Skeletal muscle tissue (tissue), 4 donors: Measurements from ENCODE around the gene S100B. TPM values are rescaled to one million over a fixed set of nuclear protein-coding genes. Genes with fewer than 3 reads are reported as not detected.

Source experiments
- H3K27ac ChIP-seq: one replicate; pipeline ENCODE4 v1.7.0; 2013; ENCODE audit warnings: mild to moderate bottlenecking, low read depth, low read length, inconsistent platforms
- H3K27me3 ChIP-seq, 3 donors: one replicate each; pipeline ENCODE4 v1.7.0; 2013; ENCODE audit warnings: low read length in 3 of 3; ENCODE audit not compliant: control insufficient read depth in 3 of 3, insufficient read depth in 3 of 3
- H3K36me3 ChIP-seq, 3 donors: one replicate each; pipeline ENCODE4 v1.7.0; 2013; ENCODE audit warnings: low read length in 3 of 3; ENCODE audit not compliant: control insufficient read depth in 3 of 3, insufficient read depth in 3 of 3
- H3K4me1 ChIP-seq, 3 donors: one replicate each; pipeline ENCODE4 v1.7.0; 2013; ENCODE audit warnings: low read length in 3 of 3, mild to moderate bottlenecking in 3 of 3; ENCODE audit not compliant: control insufficient read depth in 3 of 3, insufficient read depth in 3 of 3
- H3K4me3 ChIP-seq, 3 donors: one replicate each; pipeline ENCODE4 v1.7.0; 2013; ENCODE audit warnings: low read length in 3 of 3
- H3K9ac ChIP-seq, 3 donors: one replicate each; pipeline ENCODE4 v1.7.0; 2013; ENCODE audit warnings: low read length in 3 of 3, mild to moderate bottlenecking in 3 of 3, moderate library complexity in 2 of 3, low read depth in 1 of 3
- H3K9me3 ChIP-seq, 3 donors: one replicate each; pipeline ENCODE4 v1.7.0; 2013; ENCODE audit warnings: low read length in 3 of 3; ENCODE audit not compliant: control insufficient read depth in 3 of 3
- total RNA-seq: library from RNA; depleted of rRNA; stranded (reverse); fragments of >200 nt; gene quantifications from one replicate; pipeline ENCODE4 v1.2.3, GENCODE V29; 2014
- donor health status: Osteomylitis.

S100B gene
- total RNA-seq, 1 donor from 2014 or later: 25.6 TPM

- no peak overlapping the region for H3K9ac ChIP-seq
- H3K27ac ChIP-seq: no peak overlapping the region
- H3K4me1 ChIP-seq: peaks cover 0 to 5% (median 3%) of the 10 kb centered on the region in 3 donors
- peaks cover 0 to 2% (median 0%) of the 10 kb centered on the region in 3 donors for H3K9me3 ChIP-seq
- peaks cover 45 to 78% (median 74%) of the 10 kb centered on the region in 3 donors for H3K36me3 ChIP-seq
- no peak overlapping the region for H3K4me3 ChIP-seq
- H3K27me3 ChIP-seq: no peaks in the 10 kb centered on the region
Observed at GRCh38 chr21:46568562-46568961, 36.3 kb downstream of the S100B start.

GRCh38 chr21:46567348-46567747, 37.5 kb downstream of the S100B start:
- H3K27ac ChIP-seq: no peak overlapping the region
- peaks cover 0 to 5% (median 3%) of the 10 kb centered on the region in 3 donors for H3K4me1 ChIP-seq
- H3K4me3 ChIP-seq: no peak overlapping the region
- H3K27me3 ChIP-seq: no peaks in the 10 kb centered on the region
- peaks cover 55 to 80% (median 80%) of the 10 kb centered on the region in 3 donors for H3K36me3 ChIP-seq
- H3K9me3 ChIP-seq: no peaks in the 10 kb centered on the region
- H3K9ac ChIP-seq: no peak overlapping the region

GRCh38 chr21:46564391-46564790, 40.5 kb downstream of the S100B start:
- H3K27ac ChIP-seq: no peak overlapping the region
- no peaks in the 10 kb centered on the region for H3K9me3 ChIP-seq
- no peaks in the 10 kb centered on the region for H3K27me3 ChIP-seq
- no peaks in the 10 kb centered on the region for H3K4me1 ChIP-seq
- peaks cover 71 to 92% (median 92%) of the 10 kb centered on the region in 3 donors for H3K36me3 ChIP-seq
- H3K9ac ChIP-seq: no peak overlapping the region
- H3K4me3 ChIP-seq: no peak overlapping the region

- Histone ChIP-seq H3K9ac (no peak overlapping the region), H3K27ac (no peak overlapping the region), H3K36me3 (peaks cover 75 to 94% (median 88%) of the 10 kb centered on the region in 3 donors), H3K9me3 (no peaks in the 10 kb centered on the region), H3K4me1 (no peaks in the 10 kb centered on the region), H3K4me3 (no peak overlapping the region), H3K27me3 (no peaks in the 10 kb centered on the region)
Observed at GRCh38 chr21:46562964-46563607, 41.8 kb downstream of the S100B start.

GRCh38 chr21:46562472-46562871, 42.4 kb downstream of the S100B start:
- Histone ChIP-seq H3K27ac (no peak overlapping the region), H3K9me3 (no peaks in the 10 kb centered on the region), H3K4me3 (no peak overlapping the region), H3K9ac (no peak overlapping the region), H3K27me3 (no peaks in the 10 kb centered on the region), H3K4me1 (no peaks in the 10 kb centered on the region), H3K36me3 (peaks cover 77 to 94% (median 85%) of the 10 kb centered on the region in 3 donors)

- Histone ChIP-seq H3K4me1 (no peaks in the 10 kb centered on the region), H3K9ac (no peak overlapping the region), H3K27ac (no peak overlapping the region), H3K4me3 (no peak overlapping the region), H3K9me3 (no peaks in the 10 kb centered on the region), H3K27me3 (no peaks in the 10 kb centered on the region), H3K36me3 (peaks cover 74 to 92% (median 84%) of the 10 kb centered on the region in 3 donors)
Observed at GRCh38 chr21:46561445-46562090, 43.3 kb downstream of the S100B start.

- Histone ChIP-seq H3K9me3 (no peaks in the 10 kb centered on the region), H3K27ac (no peak overlapping the region), H3K4me3 (no peak overlapping the region), H3K27me3 (no peaks in the 10 kb centered on the region), H3K36me3 (peaks cover 69 to 89% (median 81%) of the 10 kb centered on the region in 3 donors), H3K4me1 (no peaks in the 10 kb centered on the region), H3K9ac (no peak overlapping the region)
Observed at GRCh38 chr21:46560568-46561444, 44.1 kb downstream of the S100B start.

- Histone ChIP-seq H3K4me1 (no peaks in the 10 kb centered on the region), H3K27me3 (no peaks in the 10 kb centered on the region), H3K36me3 (peaks cover 69 to 87% (median 80%) of the 10 kb centered on the region in 3 donors), H3K4me3 (no peak overlapping the region), H3K9me3 (no peaks in the 10 kb centered on the region), H3K27ac (no peak overlapping the region), H3K9ac (no peak overlapping the region)
Observed at GRCh38 chr21:46559291-46559983, 45.4 kb downstream of the S100B start.

GRCh38 chr21:46557919-46558392, 46.9 kb downstream of the S100B start:
- Histone ChIP-seq H3K9me3 (no peaks in the 10 kb centered on the region), H3K4me1 (no peaks in the 10 kb centered on the region), H3K36me3 (peaks cover 64 to 85% (median 80%) of the 10 kb centered on the region in 3 donors), H3K9ac (no peak overlapping the region), H3K27ac (no peak overlapping the region), H3K4me3 (no peak overlapping the region), H3K27me3 (no peaks in the 10 kb centered on the region)
